ENCODE results near the gene NOC4L.

DNA sequence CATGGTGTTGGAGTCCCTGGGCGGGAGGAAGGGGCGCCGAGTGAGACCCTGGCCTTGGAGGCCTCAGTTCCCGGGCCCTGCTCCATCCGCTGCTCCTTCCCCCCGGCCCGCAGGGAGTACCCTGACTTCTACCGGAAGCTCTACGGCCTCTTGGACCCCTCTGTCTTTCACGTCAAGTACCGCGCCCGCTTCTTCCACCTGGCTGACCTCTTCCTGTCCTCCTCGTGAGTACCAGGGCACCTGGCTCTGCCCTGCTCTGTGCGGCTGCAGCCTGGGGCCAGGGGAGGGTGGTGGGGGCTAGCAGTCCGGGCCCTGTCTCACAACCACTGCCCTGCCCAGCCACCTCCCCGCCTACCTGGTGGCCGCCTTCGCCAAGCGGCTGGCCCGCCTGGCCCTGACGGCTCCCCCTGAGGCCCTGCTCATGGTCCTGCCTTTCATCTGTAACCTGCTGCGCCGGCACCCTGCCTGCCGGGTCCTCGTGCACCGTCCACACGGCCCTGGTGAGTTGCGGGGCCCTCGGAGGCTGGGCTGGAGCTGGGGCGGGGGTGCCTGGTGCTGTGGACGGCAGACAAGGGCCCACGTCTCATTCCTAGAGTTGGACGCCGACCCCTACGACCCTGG, 7.0 kb downstream of the NOC4L start:
- TF ChIP-seq, protein P1, sequence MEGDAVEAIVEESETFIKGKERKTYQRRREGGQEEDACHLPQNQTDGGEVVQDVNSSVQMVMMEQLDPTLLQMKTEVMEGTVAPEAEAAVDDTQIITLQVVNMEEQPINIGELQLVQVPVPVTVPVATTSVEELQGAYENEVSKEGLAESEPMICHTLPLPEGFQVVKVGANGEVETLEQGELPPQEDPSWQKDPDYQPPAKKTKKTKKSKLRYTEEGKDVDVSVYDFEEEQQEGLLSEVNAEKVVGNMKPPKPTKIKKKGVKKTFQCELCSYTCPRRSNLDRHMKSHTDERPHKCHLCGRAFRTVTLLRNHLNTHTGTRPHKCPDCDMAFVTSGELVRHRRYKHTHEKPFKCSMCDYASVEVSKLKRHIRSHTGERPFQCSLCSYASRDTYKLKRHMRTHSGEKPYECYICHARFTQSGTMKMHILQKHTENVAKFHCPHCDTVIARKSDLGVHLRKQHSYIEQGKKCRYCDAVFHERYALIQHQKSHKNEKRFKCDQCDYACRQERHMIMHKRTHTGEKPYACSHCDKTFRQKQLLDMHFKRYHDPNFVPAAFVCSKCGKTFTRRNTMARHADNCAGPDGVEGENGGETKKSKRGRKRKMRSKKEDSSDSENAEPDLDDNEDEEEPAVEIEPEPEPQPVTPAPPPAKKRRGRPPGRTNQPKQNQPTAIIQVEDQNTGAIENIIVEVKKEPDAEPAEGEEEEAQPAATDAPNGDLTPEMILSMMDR (IDR thresholded peaks at IDR 0.05; ENCODE audit: extremely low read depth in 1 of 2, insufficient read depth in 1 of 2, low read depth in 1 of 2, low read length in 2 of 2), result no peak
- TF ChIP-seq POLR2A (IDR thresholded peaks at IDR 0.05; ENCODE audit: low read depth, low read length), result no peak
- no peak for TF ChIP-seq POLR2AphosphoS5 (IDR thresholded peaks at IDR 0.05; ENCODE audit: insufficient read depth, low read depth, low read length)
- TF ChIP-seq EZH2 (IDR thresholded peaks at IDR 0.05; ENCODE audit: borderline replicate concordance, low read depth, low read length, severe bottlenecking), result no peak
- TF ChIP-seq, protein P2, sequence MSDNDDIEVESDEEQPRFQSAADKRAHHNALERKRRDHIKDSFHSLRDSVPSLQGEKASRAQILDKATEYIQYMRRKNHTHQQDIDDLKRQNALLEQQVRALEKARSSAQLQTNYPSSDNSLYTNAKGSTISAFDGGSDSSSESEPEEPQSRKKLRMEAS (IDR thresholded peaks at IDR 0.05; ENCODE audit: insufficient read depth, insufficient read length), result no peak
- no peak for TF ChIP-seq MYC (IDR thresholded peaks at IDR 0.05; ENCODE audit: low read depth, low read length)
- TF ChIP-seq JUN (IDR thresholded peaks at IDR 0.05; ENCODE audit: borderline replicate concordance, insufficient read depth, insufficient read length, low read depth), result no peak
- no peak for TF ChIP-seq FOS (IDR thresholded peaks at IDR 0.05; ENCODE audit: borderline replicate concordance, insufficient read depth, low read length)
- no peak for TF ChIP-seq GATA2 (IDR thresholded peaks at IDR 0.05; ENCODE audit: insufficient read depth, insufficient read length, low read depth, low read length)
